HG03196 (cell line): ENCODE results near the gene RIMBP2.

Experiments
- ATAC-seq: cut with Tn5 transposase; IDR thresholded peaks from one replicate; pipeline ENCODE4 v1.9.1; 2021; ENCODE audit not compliant: unreplicated experiment

Gene RIMBP2

GRCh38 chr12:130639476-130640424 is 76.3 kb downstream of the RIMBP2 start:
- no peak for ATAC-seq

- no peak for ATAC-seq
Measured at GRCh38 chr12:130636370-130636769, 79.7 kb downstream of the RIMBP2 start.

DNA sequence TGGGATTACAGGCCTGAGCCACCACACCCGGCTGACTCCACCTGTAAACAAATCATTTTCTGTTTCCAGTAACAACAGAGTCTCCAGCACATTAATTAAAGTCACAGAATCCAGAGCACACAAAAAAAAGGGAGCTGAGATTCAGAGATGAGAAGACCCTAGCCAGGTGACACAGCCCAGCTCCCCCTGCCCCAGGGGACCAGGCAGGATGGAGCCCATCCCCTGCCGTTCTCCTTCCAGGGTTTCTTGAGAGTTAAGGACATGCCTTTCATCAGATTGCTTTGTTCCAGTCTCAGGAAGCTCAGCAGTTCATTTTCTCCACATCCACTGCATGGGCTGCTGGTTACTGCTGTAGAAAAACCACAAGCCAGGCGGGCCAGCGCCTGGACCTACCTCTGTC is 81.2 kb downstream of the RIMBP2 start:
- ATAC-seq = no peak

DNA sequence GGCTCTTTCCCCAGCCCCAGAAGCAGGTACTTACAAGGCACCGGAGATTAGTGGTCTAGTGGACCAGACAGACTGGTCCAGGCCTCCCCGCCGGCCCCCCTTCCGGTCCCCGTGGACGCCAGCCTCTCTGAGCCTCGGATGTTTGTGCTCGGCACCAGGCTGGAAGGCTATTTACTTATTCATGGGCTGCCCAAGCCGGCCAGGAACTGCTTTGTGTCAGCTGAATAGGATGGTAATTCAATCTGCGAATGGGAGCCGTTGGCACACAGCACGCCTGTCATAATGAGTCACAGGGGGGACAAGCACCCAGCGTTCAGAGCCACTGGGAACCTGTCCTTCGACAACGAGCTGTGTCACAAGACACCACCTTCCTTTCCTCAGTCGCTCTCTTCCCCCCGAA is 82.3 kb downstream of the RIMBP2 start:
- no peak for ATAC-seq

- ATAC-seq = no peak
Measured at GRCh38 chr12:130632642-130633041, 83.5 kb downstream of the RIMBP2 start.

- no peak for ATAC-seq
Measured at GRCh38 chr12:130628304-130628703, 87.8 kb downstream of the RIMBP2 start.

DNA sequence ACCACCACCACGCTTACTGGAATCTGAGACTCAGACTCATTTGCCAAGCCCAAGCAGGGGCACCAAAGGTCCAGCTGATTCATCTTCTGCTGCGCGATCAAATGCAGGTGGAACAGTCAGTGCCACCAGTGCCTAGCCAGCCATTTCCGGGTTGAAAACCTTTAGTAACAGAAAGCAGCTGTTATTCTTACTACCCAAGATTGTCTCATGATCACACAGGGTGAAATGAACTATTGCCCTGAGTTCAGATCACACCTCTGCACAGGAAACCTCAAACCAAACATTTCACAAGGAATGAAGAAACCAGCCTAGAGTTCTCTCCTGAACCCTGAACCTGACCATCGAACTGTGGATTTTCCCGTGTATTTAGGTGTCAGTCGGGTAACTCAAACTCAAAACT is 88.9 kb downstream of the RIMBP2 start:
- no peak for ATAC-seq

GRCh38 chr12:130626601-130627000 is 89.5 kb downstream of the RIMBP2 start:
- no peak for ATAC-seq

DNA sequence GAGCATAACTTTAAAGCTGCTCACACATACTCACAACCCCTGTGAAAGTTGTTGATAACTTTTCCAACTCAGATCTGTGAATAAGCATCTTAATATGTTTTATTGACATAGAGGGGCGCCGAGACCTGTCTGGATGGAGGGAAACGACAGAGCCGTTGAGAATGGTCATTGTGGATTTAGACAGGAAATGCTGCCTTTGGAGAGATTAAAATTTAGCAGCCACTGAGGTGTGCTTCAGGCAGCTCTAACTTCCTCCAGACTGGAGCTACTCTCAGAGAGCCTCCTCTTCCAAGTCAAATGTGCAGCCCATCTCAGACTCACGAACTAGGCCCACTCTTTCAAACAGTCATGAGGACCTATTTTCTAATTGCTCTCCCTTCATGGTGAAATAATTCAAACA is 90.9 kb downstream of the RIMBP2 start:
- no peak for ATAC-seq

DNA sequence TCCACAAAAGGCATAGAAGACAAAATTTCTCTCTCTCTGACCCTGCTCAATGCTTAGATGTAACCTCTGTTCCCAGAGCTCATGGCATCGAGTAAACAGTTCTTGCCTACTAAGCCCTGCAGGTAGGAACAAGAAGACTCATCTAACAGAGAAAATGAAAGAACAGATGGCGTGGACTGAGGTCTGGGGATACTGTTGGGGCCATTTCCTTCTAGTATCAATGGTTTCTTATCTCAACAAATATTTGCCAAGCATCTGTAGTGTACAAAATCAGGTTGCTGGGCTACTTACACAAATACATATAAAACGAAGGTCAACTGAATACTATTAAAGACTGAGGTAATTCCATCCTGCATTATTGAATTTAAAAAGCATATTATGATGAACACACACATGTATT is 93.3 kb downstream of the RIMBP2 start:
- no peak for ATAC-seq

- ATAC-seq = no peak
Measured at GRCh38 chr12:130621696-130622298, 94.3 kb downstream of the RIMBP2 start.

- ATAC-seq = no peak
Measured at GRCh38 chr12:130620756-130621155, 95.3 kb downstream of the RIMBP2 start.

GRCh38 chr12:130620281-130620680 is 95.8 kb downstream of the RIMBP2 start:
- no peak for ATAC-seq

GRCh38 chr12:130619385-130620001 is 96.6 kb downstream of the RIMBP2 start:
- ATAC-seq = no peak

DNA sequence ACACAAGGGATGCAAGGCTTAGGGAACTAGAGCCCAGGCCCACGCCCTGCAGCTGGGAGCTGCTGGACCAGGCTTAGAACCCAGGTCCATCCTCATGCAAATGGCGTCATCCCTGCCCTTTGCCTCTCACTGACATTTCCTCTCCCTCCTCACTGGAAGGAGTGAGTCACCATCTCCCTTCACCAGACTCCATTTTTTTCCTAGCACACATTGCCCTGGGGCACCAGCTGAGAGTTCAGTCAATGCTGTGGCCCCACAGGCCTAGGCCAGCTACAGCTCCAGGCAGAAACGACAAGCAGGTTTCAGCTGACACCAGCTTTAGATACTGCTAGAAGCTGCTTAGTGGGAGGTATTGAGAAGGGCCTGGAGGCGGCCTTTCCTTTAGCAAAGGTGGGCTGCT is 98.9 kb downstream of the RIMBP2 start:
- ATAC-seq = no peak

DNA sequence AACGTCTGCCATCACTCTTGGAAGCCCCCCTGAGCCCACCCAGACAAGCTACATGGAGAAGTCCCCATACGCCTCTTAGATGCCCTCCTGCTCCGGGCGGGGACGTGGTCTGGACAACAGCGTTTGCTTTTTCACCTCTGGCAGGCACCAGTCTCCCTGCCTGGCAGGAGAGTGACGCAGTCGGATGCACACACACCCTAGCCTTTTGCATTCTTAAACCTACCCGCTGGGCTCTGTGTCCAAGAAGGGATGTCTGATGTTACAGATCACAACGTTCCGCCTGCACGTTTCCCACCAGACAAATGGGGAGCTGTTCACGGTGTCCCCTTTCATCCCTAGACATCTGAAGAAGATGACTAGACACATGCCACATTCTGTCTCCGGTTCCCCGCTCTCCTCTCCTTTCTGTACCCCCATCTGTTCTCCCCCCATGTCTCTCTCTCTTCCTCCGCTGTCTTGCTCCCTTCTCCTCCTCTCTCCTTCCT is 100.2 kb downstream of the RIMBP2 start:
- ATAC-seq = no peak

DNA sequence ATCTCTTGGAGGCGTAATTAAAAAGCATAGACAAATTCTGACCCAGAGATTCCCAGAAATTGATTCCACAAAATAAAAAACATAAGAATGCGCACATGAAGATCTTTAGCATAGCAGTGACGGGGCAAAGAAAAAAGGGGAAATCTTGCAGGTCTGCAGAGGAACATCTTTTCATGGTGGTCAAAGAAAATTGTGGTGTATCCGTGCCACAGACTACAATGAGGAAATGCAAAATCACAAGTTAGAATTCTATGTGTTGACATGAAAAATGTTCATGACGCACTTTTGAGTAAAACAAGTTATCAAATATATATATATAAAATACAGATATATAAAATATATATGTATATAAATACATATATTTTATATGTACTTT is 101.6 kb downstream of the RIMBP2 start:
- ATAC-seq = no peak

DNA sequence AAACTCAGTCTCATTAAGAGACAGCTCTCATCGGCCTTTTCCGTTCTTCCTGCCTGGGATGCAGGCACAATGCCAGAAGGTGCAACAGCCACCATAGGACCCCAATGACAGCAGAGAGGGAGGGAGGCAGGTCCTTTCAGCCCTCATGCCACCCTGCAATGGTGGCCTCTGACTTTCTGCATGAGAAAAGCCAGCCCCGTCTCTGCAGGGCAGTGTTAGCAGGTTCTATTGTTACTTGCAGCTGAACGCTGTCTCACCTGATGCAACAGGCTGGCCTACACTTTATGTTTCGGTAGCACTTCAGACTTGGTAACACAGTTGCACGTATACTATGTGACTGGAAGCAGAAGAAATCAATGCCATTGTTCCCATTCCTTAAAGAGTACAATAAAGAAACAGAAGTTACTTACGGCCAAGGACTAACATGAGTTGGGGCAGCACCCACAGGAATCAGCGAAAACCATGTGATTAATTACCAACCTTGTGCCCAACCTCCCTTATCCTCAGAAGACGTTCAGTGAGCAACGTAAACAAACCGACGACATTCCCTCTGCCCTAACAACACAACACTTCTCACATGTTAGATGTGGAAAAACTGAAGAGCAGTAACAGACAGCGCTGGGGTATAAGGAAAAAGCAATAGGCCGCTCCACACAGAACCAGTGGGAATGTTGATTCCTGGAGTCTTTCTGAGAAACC is 102.1 kb downstream of the RIMBP2 start:
- no peak for ATAC-seq

DNA sequence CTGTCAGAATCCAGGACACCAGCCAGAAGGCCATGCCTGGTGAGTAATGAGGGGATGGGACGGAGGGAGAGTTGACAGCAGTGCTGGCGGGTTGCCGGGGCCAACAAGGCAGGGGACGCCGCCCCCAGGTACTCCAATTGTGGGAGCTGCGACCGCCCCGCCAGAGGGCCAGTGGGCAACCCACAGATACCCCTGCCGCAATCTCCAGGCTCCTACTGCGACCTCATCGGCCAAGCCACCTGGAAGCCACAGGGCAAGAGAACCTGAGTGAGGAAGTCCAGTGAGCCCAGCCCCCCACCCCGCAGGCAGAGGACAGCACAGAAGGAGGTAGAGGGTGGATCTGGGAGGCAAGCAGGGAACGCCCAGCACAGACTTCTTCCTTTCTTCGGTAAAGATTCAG is 103.0 kb downstream of the RIMBP2 start:
- no peak for ATAC-seq

GRCh38 chr12:130611026-130611905 is 104.8 kb downstream of the RIMBP2 start:
- ATAC-seq = no peak
